A549 (cell line): ENCODE data around the gene TET2.

Source experiments
- CHD2 ChIP-seq: fragments of 150-350 bp; IDR thresholded peaks from 2 replicates; pipeline ENCODE4 v1.6.1; 2014; ENCODE audit warnings: low read length; ENCODE audit not compliant: partially characterized antibody
- CHD4 ChIP-seq: fragments of 200-600 bp; sonication (generic); IDR thresholded peaks from 2 replicates; pipeline ENCODE4 v1.6.1; 2016; ENCODE audit warnings: antibody characterized with exemption, mild to moderate bottlenecking, borderline replicate concordance
- HOXB5 ChIP-seq: fragments of 250-450 bp; sonication (Bioruptor Pico); IDR thresholded peaks from 2 replicates; pipeline ENCODE4 v1.5.0; 2020; ENCODE audit warnings: mild to moderate bottlenecking, moderate library complexity
- KDM1A ChIP-seq: fragments of 200-600 bp; sonication (generic); IDR thresholded peaks from 2 replicates; pipeline ENCODE4 v1.6.1; 2016; ENCODE audit warnings: low read depth, mild to moderate bottlenecking
- KDM5A ChIP-seq: fragments of 200-600 bp; sonication (generic); IDR thresholded peaks from 2 replicates; pipeline ENCODE4 v1.6.1; 2016; ENCODE audit warnings: antibody characterized with exemption, mild to moderate bottlenecking
- MAFK ChIP-seq: fragments of 450-650 bp; IDR thresholded peaks from 2 replicates; pipeline ENCODE4 v1.6.1; 2014; ENCODE audit not compliant: partially characterized antibody
- MYC ChIP-seq: IDR thresholded peaks from 2 replicates; pipeline ENCODE4 v1.6.1; 2012; ENCODE audit warnings: mild to moderate bottlenecking, inconsistent platforms, low read length, improper control_type of control experiment, borderline replicate concordance
- POLR2A ChIP-seq: IDR thresholded peaks from 2 replicates; pipeline ENCODE4 v1.6.1; 2012; ENCODE audit warnings: mild to moderate bottlenecking, low read length
- POLR2AphosphoS2 ChIP-seq: conservative IDR thresholded peaks from 2 replicates; pipeline ENCODE4 v1.6.1; 2012; ENCODE audit warnings: low read length, improper control_type of control experiment, inconsistent platforms
- SREBF2 ChIP-seq: fragments of 450-650 bp; IDR thresholded peaks from 2 replicates; pipeline ENCODE4 v1.6.1; 2014; ENCODE audit warnings: mild to moderate bottlenecking, moderate library complexity
- TP53 ChIP-seq: fragments of 250-450 bp; sonication (Bioruptor Pico); IDR thresholded peaks from 2 replicates; pipeline ENCODE4 v1.5.0; 2021; ENCODE audit warnings: mild to moderate bottlenecking, moderate library complexity
- ZNF302 ChIP-seq: fragments of 250-450 bp; sonication (Bioruptor Pico); IDR thresholded peaks from 2 replicates; pipeline ENCODE4 v1.9.0; 2021; ENCODE audit warnings: inconsistent platforms, mild to moderate bottlenecking, moderate library complexity
- TF ChIP-seq, protein P1 (sequence below): fragments of >200 bp; sonication (Bioruptor Twin); formaldehyde crosslinking; IDR thresholded peaks from 3 replicates; pipeline ENCODE4 v1.5.1; 2016

DNA sequence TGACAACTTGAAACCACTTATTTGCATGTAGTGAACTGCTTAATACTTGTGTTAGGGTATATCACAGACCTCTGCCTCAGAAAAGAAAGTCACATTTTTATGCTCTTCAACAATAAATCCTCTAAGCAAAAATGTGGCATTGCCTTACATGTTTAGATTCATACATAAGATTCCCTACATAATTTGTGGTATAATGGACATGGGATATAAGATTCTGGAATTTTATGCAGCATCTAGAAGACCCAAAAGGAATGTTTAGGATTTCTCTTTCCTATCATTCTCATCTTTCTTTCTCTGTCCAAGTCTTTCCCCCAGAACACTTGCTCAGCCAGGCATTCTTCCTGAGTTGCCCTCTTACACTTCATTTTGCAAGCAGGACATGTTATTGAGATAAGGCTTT lies 37.7 kb upstream of the TET2 start:
- TF ChIP-seq KDM5A = no peak
- TF ChIP-seq, protein P1, sequence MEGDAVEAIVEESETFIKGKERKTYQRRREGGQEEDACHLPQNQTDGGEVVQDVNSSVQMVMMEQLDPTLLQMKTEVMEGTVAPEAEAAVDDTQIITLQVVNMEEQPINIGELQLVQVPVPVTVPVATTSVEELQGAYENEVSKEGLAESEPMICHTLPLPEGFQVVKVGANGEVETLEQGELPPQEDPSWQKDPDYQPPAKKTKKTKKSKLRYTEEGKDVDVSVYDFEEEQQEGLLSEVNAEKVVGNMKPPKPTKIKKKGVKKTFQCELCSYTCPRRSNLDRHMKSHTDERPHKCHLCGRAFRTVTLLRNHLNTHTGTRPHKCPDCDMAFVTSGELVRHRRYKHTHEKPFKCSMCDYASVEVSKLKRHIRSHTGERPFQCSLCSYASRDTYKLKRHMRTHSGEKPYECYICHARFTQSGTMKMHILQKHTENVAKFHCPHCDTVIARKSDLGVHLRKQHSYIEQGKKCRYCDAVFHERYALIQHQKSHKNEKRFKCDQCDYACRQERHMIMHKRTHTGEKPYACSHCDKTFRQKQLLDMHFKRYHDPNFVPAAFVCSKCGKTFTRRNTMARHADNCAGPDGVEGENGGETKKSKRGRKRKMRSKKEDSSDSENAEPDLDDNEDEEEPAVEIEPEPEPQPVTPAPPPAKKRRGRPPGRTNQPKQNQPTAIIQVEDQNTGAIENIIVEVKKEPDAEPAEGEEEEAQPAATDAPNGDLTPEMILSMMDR = no peak
- no peak for TF ChIP-seq KDM1A
- TF ChIP-seq HOXB5 (CRISPR knock-in tag) = no peak
- no peak for TF ChIP-seq CHD2
- TF ChIP-seq SREBF2 = no peak
- no peak for TF ChIP-seq MYC
- no peak for TF ChIP-seq TP53 (CRISPR knock-in tag)
- no peak for TF ChIP-seq POLR2A
- no peak for TF ChIP-seq POLR2AphosphoS2
- no peak for TF ChIP-seq ZNF302 (CRISPR knock-in tag)
- no peak for TF ChIP-seq MAFK
- no peak for TF ChIP-seq CHD4
